Small intestine (tissue), 7 donors: ENCODE results near the gene SLC32A1. TPM values are rescaled to one million over a fixed set of nuclear protein-coding genes. Genes with fewer than 3 reads are reported as not detected.
A peak's percentile ranks its signal among the peaks of the same experiment; 100 is the strongest.

Experiments used
- DNase-seq, 2 donors: peaks; one replicate each; pipeline versions ENCODE4 v3.0.0 to v3.0.0-alpha.2; 2013
- FAIRE-seq: peaks from 2 replicates; lab custom pipeline; 2012; peaks lifted over from hg19 to GRCh38; lab: Jason Lieb, UNC
- H3K27ac ChIP-seq, 3 donors: one replicate each; pipeline ENCODE4 v1.5.1; 2013; ENCODE audit warnings: low read length in 2 of 3, mild to moderate bottlenecking in 2 of 3, control low read depth in 1 of 3, inconsistent platforms in 1 of 3, low read depth in 1 of 3, moderate library complexity in 1 of 3
- H3K27me3 ChIP-seq, 3 donors: one replicate each; pipeline ENCODE4 v1.6.1; 2013; ENCODE audit warnings: low read length in 3 of 3, inconsistent platforms in 1 of 3; ENCODE audit not compliant: control insufficient read depth in 3 of 3, insufficient read depth in 3 of 3
- H3K36me3 ChIP-seq, 3 donors: one replicate each; pipeline ENCODE4 v1.6.1; 2013; ENCODE audit warnings: low read length in 3 of 3, inconsistent platforms in 1 of 3, low read depth in 1 of 3, mild to moderate bottlenecking in 1 of 3, moderate library complexity in 1 of 3; ENCODE audit not compliant: control insufficient read depth in 3 of 3, insufficient read depth in 2 of 3
- H3K4me1 ChIP-seq, 3 donors: one replicate each; pipeline ENCODE4 v1.6.1; 2013; ENCODE audit warnings: low read length in 2 of 3, inconsistent platforms in 1 of 3, low read depth in 1 of 3, mild to moderate bottlenecking in 1 of 3, moderate library complexity in 1 of 3; ENCODE audit not compliant: control insufficient read depth in 3 of 3, insufficient read depth in 2 of 3
- H3K4me3 ChIP-seq, 3 donors: one replicate each; pipeline ENCODE4 v1.5.1; 2013; ENCODE audit warnings: low read length in 3 of 3, control low read depth in 1 of 3, inconsistent platforms in 1 of 3, low read depth in 1 of 3, mild to moderate bottlenecking in 1 of 3, moderate library complexity in 1 of 3
- H3K9me3 ChIP-seq, 2 donors: one replicate each; pipeline ENCODE4 v1.6.1; 2013; ENCODE audit warnings: low read depth in 1 of 2, low read length in 1 of 2; ENCODE audit not compliant: control insufficient read depth in 2 of 2, insufficient read depth in 1 of 2
- WGBS, 3 donors: extraction: QIAGEN DNeasy Blood & Tissue Kit; methylation state at CpG; one replicate each; pipeline ENCODE4 v1.1.7; 2013; 5-methylcytosine and 5-hydroxymethylcytosine counted together
- polyA plus RNA-seq, 4 donors: library from polyadenylated mRNA; stranded (reverse) in 3 of 4; unstranded in 1 of 4; fragments of 200-250 nt in 3 of 4; fragments of 120-200 nt in 1 of 4; gene quantifications; one replicate each; pipeline versions ENCODE4 v1.2.1 to v1.2.3, GENCODE V29; 2013
- donor health status: healthy with polysubstance abuse.
- donor health status: control.
- donor health status: control.
- donor health status: Bipolar disorder and iron deficiency.
- donor health status: healthy.

SLC32A1 gene
- polyA plus RNA-seq, 4 donors, result 0.18 TPM; not detected in 3

DNA sequence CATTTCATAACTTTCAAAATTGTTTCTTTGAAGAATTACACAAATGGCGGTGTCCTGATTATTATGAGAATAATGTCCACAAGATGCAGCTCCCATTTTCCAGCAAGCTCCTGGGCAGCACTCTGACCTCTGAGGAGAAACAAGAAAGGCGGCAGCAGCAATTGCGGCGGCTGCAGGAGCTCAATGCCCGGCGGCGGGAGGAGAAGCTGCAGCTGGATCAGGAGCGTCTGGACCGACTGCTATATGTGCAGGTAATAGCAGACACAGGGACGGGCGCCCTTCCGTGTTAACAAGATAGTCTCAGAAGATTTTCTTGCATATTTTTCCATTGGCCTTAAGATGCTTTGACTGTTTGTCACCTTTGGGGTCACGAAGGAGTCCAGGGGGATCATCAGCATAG lies 30.6 kb downstream of the SLC32A1 start:
- Histone ChIP-seq H3K27me3 (no peaks in the 10 kb centered on the region), H3K27ac (no peak overlapping the region), H3K36me3 (peaks cover 10 to 28% (median 14%) of the 10 kb centered on the region in 3 donors), H3K4me1 (no peaks in the 10 kb centered on the region), H3K9me3 (no peaks in the 10 kb centered on the region), H3K4me3 (no peak overlapping the region)
- DNase-seq (no peak), FAIRE-seq (no peak)
- WGBS, 3 donors, result 95 to 99% (median 96%) methylated on average over 13 of the region's 13 CpGs

DNA sequence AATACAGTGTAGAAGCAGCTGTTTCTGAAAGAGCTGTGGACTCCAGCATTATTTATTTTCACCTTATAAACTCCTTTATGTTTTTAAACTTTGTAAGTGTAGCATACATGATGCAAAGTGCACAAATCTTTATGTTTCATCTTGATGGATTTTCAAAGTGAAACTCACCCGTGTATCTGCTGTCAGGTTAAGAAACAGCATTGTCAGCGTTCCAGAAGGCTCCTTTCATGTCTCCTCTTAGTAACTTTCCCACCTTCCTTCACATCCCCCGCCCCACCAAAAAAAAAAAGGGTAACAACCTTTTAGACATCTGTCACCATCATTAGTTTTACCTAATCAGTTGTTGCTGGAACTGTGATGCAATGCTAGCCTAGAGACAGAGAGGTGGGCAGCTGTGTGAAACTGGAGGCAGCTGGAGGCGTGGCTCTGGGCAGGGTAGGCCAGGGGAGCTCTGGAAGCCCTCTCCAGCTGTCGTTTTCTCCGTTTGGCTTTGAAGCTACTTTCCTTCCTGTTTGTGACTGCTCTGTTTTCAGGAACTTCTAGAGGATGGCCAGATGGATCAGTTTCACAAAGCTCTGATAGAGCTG lies 31.1 kb downstream of the SLC32A1 start:
- Histone ChIP-seq H3K27ac (no peak overlapping the region), H3K36me3 (peaks cover 10 to 31% (median 14%) of the 10 kb centered on the region in 3 donors), H3K4me3 (no peak overlapping the region), H3K4me1 (no peaks in the 10 kb centered on the region), H3K27me3 (no peaks in the 10 kb centered on the region), H3K9me3 (no peaks in the 10 kb centered on the region)
- DNase-seq (no peak), FAIRE-seq (no peak)
- WGBS, 3 donors, result 67 to 76% (median 73%) methylated on average over 6 of the region's 6 CpGs

DNA sequence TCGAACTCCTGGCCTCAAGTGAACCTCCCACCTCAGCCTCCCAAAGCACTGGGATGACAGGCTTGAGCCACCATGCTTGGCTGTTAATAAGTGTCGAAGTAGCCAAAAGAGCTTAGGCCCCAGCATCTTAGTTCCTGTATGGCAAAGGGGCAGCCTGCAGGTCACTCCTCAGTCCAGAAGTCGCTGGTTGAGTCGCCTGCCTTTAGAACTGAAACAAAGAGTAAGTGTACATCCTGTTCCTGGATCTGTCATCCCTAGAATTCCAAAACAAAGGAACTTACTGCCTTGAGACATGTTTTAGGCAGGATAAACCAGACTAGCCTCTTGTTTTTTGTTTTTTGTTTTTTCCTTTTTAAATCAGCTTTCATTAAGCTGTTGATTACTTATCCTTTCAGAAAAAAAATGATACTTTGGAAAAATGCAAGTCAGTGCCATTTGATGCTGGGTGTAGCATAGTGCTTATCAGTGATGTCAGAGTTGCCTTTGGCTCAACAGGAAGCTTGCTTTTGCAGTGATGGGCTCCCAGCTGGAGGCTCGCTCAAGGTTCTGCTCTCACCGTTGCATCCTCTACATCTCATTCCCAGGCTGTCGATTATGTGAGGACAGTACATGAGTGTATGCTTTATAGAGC lies 33.0 kb downstream of the SLC32A1 start:
- H3K27ac ChIP-seq, result no peak overlapping the region
- H3K36me3 ChIP-seq, result peaks cover 11 to 41% (median 14%) of the 10 kb centered on the region in 3 donors
- H3K4me3 ChIP-seq, result no peak overlapping the region
- WGBS, 3 donors, result 86 to 93% (median 87%) methylated on average over 7 of the region's 7 CpGs
- FAIRE-seq (no peak), DNase-seq (no peak)
- H3K4me1 ChIP-seq, result no peaks in the 10 kb centered on the region
- H3K27me3 ChIP-seq, result no peaks in the 10 kb centered on the region
- H3K9me3 ChIP-seq, result no peaks in the 10 kb centered on the region

DNA sequence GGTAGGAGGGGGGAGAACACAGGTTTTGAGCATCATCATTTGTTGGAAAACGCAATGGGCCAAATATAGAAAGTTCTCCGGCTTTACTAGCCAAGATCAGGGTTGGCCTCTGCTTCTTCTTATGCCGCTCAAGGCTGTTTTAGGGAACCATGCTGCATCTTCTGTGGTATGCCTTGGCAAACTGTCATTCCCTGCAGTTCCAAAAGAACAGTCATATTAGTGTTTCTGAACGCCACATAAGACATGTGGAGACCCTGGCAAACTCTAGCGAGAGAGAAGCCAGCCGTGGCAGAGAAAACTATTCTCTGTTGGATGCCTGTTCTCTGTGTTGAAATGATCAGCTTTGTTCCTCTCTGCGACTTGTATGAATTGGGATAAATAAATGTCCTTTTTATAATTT lies 34.8 kb downstream of the SLC32A1 start:
- Histone ChIP-seq H3K4me3 (no peak overlapping the region), H3K27ac (no peak overlapping the region), H3K36me3 (peaks cover 13 to 47% (median 14%) of the 10 kb centered on the region in 3 donors), H3K9me3 (no peaks in the 10 kb centered on the region), H3K4me1 (no peaks in the 10 kb centered on the region), H3K27me3 (no peaks in the 10 kb centered on the region)
- FAIRE-seq (no peak), DNase-seq (no peak)
- 94 to 98% (median 96%) methylated on average over 7 of the region's 7 CpGs for WGBS, 3 donors

DNA sequence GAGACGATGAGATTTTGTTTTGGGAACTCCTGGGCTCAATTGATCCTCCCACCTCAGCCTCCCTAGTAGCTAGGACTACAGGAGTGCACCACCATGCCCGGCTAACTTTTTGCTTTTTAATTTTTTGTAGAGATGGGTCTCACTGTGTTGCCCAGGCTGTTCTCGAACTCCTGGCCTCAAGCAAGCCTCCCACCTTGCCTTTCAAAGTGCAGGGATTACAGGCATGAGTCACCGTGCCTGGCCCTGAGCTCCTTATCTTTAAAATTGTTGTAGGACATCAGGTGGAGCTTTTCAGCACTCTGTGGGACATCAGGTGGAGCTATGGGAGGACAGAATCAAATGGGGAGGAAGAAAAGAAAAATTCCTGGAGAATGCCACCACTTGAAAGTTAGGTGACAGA lies 36.7 kb downstream of the SLC32A1 start:
- 74 to 89% (median 87%) methylated on average over 4 of the region's 4 CpGs for WGBS, 3 donors
- H3K27ac ChIP-seq, result no peak overlapping the region
- DNase-seq (no peak), FAIRE-seq (no peak)
- no peaks in the 10 kb centered on the region for H3K9me3 ChIP-seq
- no peaks in the 10 kb centered on the region for H3K4me1 ChIP-seq
- H3K4me3 ChIP-seq, result no peak overlapping the region
- no peaks in the 10 kb centered on the region for H3K27me3 ChIP-seq
- H3K36me3 ChIP-seq, result peaks cover 9 to 41% (median 10%) of the 10 kb centered on the region in 3 donors

DNA sequence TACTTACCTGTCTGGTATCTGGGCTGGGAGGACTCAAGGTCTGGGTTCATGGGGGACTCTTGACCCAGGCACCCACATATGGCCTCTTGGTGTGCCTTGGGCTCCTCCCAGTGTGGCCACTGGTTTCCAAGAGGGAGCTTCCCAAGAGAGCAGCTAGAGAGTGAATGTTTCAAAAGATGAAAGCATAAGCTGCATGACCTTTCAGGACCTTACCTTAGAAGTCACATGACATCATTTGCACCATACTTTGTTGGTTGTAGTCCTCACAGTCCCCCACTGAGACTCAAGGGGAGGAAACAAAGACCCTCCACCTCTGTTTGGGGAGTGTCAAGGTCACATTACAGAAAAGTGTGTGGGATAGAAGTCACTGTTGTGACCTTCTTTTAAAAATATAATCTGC lies 37.9 kb downstream of the SLC32A1 start:
- Histone ChIP-seq H3K27ac (no peak overlapping the region), H3K9me3 (no peaks in the 10 kb centered on the region), H3K36me3 (peaks cover 7 to 33% (median 9%) of the 10 kb centered on the region in 3 donors), H3K27me3 (no peaks in the 10 kb centered on the region), H3K4me3 (no peak overlapping the region), H3K4me1 (no peaks in the 10 kb centered on the region)
- no peak for FAIRE-seq
- no peak for DNase-seq

DNA sequence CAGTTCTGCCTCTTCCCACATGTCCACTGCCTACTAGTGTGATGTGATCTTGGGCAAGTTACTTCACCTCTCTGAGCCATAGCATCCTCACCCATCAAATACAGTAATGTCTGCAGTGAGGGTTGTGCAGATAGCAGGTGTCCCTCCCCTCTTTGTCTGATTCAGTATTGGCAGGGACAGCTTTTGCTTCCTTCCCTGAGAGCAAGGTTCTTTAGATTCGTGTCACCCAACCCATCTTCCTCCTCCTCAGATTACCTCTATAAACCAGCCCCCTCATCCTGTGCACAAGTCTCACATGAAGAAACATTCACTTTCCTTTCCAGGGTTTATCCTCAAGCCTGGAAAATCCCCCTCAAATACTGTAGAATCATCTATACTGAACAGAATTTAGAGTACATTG lies 39.3 kb downstream of the SLC32A1 start:
- DNase-seq, result no peak
- FAIRE-seq, result no peak
- Histone ChIP-seq H3K36me3 (peaks cover 7 to 39% (median 11%) of the 10 kb centered on the region in 3 donors), H3K27me3 (no peaks in the 10 kb centered on the region), H3K4me1 (no peaks in the 10 kb centered on the region), H3K4me3 (no peak overlapping the region), H3K27ac (no peak overlapping the region), H3K9me3 (no peaks in the 10 kb centered on the region)
- WGBS, 3 donors, result 65 to 81% (median 65%) methylated on average over 1 of the region's 1 CpG

DNA sequence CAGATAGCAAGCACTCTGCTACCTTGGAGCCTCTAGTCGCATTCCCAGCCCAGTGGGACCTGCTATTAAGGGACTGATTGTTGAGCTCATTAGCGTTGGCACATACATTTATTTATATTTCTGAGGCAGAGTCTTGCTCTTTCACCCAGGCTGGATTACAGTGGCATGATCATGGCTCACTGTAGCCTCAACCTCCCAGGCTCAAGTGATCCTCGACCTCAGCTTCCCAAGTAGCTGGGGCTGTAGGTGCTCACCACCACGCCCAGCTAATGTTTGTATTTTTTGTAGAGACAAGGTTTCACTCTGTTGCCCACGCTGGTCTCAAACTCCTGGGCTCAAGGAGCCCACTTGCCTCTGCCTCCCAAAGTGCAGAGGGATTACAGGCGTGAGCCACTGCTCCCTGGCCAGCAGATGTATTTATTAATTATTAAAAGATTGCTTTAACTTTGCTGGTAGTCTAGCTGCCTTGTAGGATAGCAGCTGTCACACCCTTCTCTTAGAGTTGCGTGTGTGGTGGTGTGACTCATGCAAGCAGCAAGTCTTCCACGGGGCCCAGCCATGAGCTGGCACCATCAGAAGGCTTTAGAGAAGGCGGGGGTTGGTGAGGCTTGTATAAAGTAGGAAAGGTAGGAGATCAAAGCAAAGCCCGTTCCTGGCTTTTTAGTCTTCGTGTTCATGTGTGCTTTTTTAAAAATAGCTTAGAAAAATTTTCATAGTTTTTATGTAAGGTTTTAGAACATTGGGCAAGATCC lies 40.5 kb downstream of the SLC32A1 start:
- peak; percentile 55 to 92 for DNase-seq
- H3K9me3 ChIP-seq, result no peaks in the 10 kb centered on the region
- peak overlapping the region; percentile 5 to 25 (median 11) for H3K27ac ChIP-seq
- H3K4me1 ChIP-seq, result no peaks in the 10 kb centered on the region
- WGBS, 3 donors, result 22 to 60% (median 40%) methylated on average over 11 of the region's 11 CpGs
- H3K36me3 ChIP-seq, result peaks cover 11 to 46% (median 15%) of the 10 kb centered on the region in 3 donors
- H3K4me3 ChIP-seq, result no peak overlapping the region
- no peaks in the 10 kb centered on the region for H3K27me3 ChIP-seq
- FAIRE-seq, result no peak
